GM19025 (cell line): ENCODE measurements around the gene CRACR2A.

Source experiments
- ATAC-seq: cut with Tn5 transposase; IDR thresholded peaks from one replicate; pipeline ENCODE4 v1.9.1; 2021; ENCODE audit warnings: mild to moderate bottlenecking, low read depth, moderate library complexity; ENCODE audit not compliant: unreplicated experiment

CRACR2A gene

GRCh38 chr12:3571323-3571722 is 181.6 kb downstream of the CRACR2A start:
- ATAC-seq, result no peak

GRCh38 chr12:3568695-3569094 is 184.2 kb downstream of the CRACR2A start:
- no peak for ATAC-seq

- no peak for ATAC-seq
Observed at GRCh38 chr12:3565985-3566384, 186.9 kb downstream of the CRACR2A start.
